ENCODE measurements around the gene CELA1.
"Not testable (repeated sequence)": the region's sequence is repeated elsewhere in the genome, so short reads cannot be mapped to it uniquely, and the experiment has no call there.

Gene CELA1

GRCh38 chr12:51307655-51308593 is 38.6 kb downstream of the CELA1 start:
- DNase-seq: no peak

DNA sequence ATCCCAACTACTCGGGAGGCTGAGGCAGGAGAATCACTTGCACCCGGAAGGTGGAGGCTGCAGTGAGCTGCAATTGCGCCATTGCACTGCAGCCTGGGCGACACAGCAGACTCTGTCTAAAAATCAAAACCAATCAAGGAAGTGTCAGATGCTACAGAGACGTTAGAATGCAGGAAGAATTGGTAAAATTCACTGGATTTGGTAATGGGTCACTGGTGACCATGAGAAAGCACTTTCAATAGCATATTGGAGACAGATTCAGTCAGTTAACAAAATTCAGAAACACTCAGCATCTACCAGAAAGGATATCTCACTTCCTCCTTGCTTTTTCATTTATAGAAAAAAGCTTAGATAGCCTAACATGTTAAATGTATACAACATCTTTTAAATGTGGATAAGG is 40.0 kb downstream of the CELA1 start:
- no peak for DNase-seq

- DNase-seq: not testable (repeated sequence)
These were observed 45.7 kb downstream of the CELA1 start for GRCh38 chr12:51300768-51301167.

DNA sequence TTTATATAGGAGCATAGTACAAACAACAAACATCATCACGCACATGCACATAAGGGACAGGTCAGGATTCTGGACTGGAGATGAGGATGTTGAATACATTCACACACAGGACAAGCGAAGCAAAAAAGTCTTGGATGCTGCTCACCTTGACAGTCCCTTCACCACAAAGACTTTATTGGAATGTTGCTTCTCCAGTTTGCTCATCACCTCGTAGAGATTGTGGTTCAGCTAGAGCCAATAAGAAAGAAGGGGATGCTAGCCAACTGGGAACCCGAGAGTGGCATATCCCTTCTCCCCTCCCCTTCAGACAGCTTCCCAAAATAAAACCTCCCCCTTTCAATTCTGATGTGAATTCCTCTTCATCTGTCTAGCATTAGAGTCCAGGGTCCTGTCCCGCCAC is 50.8 kb downstream of the CELA1 start:
- DNase-seq: no peak

- DNase-seq: not testable (repeated sequence)
These were observed 52.4 kb downstream of the CELA1 start for GRCh38 chr12:51294097-51294496.

DNA sequence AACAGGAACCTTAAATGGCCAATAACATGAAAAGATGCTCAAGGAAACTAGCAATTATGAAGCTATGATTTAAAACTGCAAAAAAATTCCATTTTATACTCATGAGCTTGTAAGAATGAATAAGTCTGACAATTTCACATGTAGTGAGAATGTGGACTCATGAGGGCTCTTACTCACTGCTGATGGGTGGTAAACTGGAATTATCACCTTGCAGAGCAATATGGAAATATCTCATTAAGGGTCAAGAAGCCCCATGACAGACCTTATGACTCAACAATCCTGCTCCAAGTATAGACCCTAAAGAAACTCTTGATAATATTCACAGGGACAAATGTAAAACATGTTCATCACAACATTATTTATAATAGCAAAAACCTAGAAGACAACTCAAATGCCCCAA is 52.8 kb downstream of the CELA1 start:
- DNase-seq: no peak

DNA sequence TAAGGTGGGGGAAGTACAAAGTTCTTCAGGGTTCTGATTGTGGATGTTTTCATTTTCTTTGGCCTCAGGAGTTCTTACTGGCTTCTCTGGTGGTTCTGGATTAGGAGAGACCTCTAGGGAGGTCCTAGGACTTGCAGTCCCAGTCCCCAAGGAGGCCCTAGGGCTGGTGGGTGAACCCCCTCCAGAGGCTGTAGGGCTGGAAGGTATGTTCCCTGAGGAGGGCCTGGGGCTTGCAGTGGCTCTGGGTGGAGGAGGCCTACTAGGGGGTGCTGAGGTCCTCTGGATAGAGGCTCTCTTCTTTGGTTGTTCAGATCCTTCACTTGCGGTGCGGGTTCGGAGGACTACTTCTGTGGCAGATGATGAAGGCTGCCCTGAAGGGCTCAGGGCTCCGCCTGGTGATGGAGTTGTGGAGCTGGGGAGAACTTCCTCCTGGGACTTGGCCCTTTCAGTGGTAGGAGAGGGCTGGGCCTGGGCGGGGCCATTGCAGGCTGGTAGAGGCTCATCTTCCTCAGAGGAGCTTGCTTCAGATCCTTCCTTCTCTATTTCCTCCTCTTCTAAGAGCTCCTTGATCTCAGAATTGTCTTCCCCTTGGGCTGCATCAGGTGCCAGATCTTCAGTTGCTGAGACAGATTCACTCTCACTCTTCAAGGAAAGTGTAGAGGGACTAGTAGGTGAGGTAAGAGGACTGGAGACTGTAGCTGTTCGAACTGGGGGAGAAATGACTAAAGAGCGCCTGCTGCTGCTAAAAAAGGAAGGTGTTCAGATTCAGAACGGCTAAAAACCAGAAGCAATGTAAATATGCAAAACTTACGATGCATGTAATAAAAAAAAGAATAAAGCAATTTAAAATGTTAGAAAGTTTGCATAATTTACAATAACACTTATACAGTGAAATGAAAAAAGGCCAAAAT is 54.6 kb downstream of the CELA1 start:
- DNase-seq: not testable (repeated sequence)

DNA sequence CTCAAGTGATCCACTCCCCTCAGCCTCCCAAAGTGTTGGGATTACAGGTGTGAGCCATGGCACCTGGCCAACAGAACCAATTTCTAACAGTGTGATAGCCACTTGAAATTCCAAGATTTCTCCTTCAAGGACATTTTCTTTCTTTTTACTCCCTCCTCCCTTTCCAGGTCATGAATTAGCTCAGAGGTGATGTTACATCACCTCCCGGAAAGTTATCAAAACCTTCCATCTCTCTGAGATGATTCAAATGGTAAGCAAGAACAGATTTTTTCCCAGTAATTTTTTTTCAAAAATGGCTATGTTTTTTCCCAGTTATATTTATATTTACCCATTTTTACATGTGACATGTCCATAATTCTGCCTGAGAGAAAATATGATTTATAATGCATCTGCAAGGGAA is 60.6 kb downstream of the CELA1 start:
- no peak for DNase-seq

- no peak for DNase-seq
These were observed 65.1 kb downstream of the CELA1 start for GRCh38 chr12:51281202-51281924.

Data from activated CD4-positive, alpha-beta T cell treated with anti-CD3 and anti-CD28 coated beads for 4 hours (primary cell).